ENCODE measurements around the gene CARD9.

DNA sequence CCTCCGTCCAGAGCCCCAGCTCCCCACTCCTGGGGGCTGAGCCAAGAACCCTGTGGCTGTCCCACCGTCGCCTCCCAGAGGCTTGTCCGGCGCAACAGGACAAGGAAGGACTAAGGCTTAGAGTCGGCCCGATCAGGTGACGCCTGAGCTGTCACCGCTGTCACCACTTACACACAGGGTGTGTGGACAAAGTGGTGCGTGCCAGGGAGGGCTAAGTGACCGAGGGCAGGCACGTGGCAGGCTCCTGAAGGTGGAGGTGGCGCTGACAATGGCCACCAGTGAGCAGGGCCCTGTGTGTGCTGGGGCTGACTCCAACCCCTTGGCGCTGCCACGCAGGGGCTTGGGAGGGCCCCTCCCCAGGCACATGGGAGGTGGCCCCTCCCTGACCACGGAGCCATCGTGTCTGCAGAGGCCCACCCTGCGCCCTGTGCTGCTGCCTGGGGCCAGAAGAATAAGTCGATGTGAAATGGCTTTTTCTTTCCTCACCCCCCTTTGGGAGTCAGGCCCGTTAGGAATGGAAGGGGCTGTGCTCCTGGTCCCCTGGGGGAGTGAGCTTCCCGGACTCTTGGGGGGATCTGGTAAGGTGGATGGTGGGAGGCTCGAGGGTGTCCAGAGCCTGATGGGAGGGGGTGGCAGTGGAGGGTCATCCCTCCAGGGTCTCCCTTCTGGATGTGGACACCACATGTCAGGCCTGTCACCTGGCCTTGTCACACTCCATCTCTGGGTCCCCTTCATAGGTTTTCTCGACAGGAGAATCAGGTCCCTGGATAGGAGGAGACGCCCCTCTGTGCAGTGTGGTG is 48.8 kb downstream of the CARD9 start:
- TF ChIP-seq SUZ12 (IDR thresholded peaks at IDR 0.05) (no peak), FOXM1 (IDR thresholded peaks at IDR 0.05; ENCODE audit: borderline replicate concordance) (no peak), TARDBP (IDR thresholded peaks at IDR 0.05) (no peak), SP1 (IDR thresholded peaks at IDR 0.05) (no peak), LEF1 (IDR thresholded peaks at IDR 0.05; ENCODE audit: borderline replicate concordance) (no peak), ZNF384 (IDR thresholded peaks at IDR 0.05) (no peak)

All from HEK293T (cell line).